Panc1 (cell line): ENCODE results near the gene SPDYC. TPM values are rescaled to one million over a fixed set of nuclear protein-coding genes. Genes with fewer than 3 reads are reported as not detected.

Source experiments
- ATAC-seq: fragments of 200-7000 bp; cut with Tn5 transposase; 2 replicates; pipeline ENCODE4 v1.9.1; 2020; ENCODE audit warnings: mild to moderate bottlenecking, moderate library complexity
- BruUV-seq: library from RNA; stranded (reverse); fragments of 400-500 nt; replicated peaks from 2 replicates; lab custom pipeline; 2021; lab: Mats Ljungman, UMichigan
- CTCF ChIA-PET: fragments of 300-600 bp; sonication (Branson Sonifier 250); formaldehyde crosslinking; loops from one replicate; lab custom pipeline; 2022; ENCODE audit warnings: antibody characterized with exemption; lab: Charles Lee
- POLR2A ChIA-PET: fragments of 300-600 bp; sonication (Branson Sonifier 250); formaldehyde crosslinking; loops from one replicate; lab custom pipeline; 2022; ENCODE audit warnings: antibody characterized with exemption; lab: Charles Lee
- DNase-seq: peaks from one replicate; pipeline ENCODE4 v3.0.0-alpha.2; 2010; ENCODE audit warnings: low read depth, low spot score
- H3K27ac ChIP-seq: 2 replicates; pipeline ENCODE4 v1.5.1; 2011; ENCODE audit warnings: mild to moderate bottlenecking, low read length, inconsistent platforms
- H3K27me3 ChIP-seq: fragments of 200-500 bp; sonication (Bioruptor generic); 2 replicates; pipeline ENCODE4 v1.6.0; 2014; ENCODE audit warnings: low read length, inconsistent platforms; ENCODE audit not compliant: control insufficient read depth, insufficient read depth
- H3K36me3 ChIP-seq: fragments of 200-500 bp; sonication (Bioruptor generic); 2 replicates; pipeline ENCODE4 v1.5.1; 2014; ENCODE audit warnings: inconsistent platforms, mild to moderate bottlenecking, low read length, moderate library complexity; ENCODE audit not compliant: control insufficient read depth, insufficient read depth
- H3K4me1 ChIP-seq: 2 replicates; pipeline ENCODE4 v1.5.1; 2011; ENCODE audit warnings: inconsistent platforms, mild to moderate bottlenecking, low read length, moderate library complexity; ENCODE audit not compliant: control insufficient read depth, insufficient read depth
- H3K4me3 ChIP-seq, 2 experiments: 2 replicates each; pipeline ENCODE4 v1.5.1; 2011 to 2012; ENCODE audit warnings: low read depth in 2 of 2, low read length in 2 of 2, mild to moderate bottlenecking in 2 of 2, inconsistent platforms in 1 of 2, moderate library complexity in 1 of 2
- H3K9me3 ChIP-seq: fragments of 200-500 bp; sonication (Bioruptor generic); 2 replicates; pipeline ENCODE4 v1.5.1; 2014; ENCODE audit warnings: low read depth, mild to moderate bottlenecking, inconsistent platforms, low read length, moderate library complexity; ENCODE audit not compliant: control insufficient read depth, insufficient read depth
- POLR2AphosphoS5 ChIP-seq: IDR thresholded peaks from 2 replicates; pipeline ENCODE4 v1.6.1; 2012; ENCODE audit warnings: mild to moderate bottlenecking, low read depth, low read length, moderate library complexity
- REST ChIP-seq, 2 experiments: IDR thresholded peaks; 2 replicates each; pipeline ENCODE4 v1.6.1; 2011 to 2012; ENCODE audit warnings: low read depth in 2 of 2, control low read depth in 1 of 2, low read length in 1 of 2, mild to moderate bottlenecking in 1 of 2, moderate library complexity in 1 of 2; ENCODE audit not compliant: insufficient read depth in 1 of 2
- SIN3A ChIP-seq: IDR thresholded peaks from 2 replicates; pipeline ENCODE4 v1.6.1; 2012; ENCODE audit warnings: low read depth, mild to moderate bottlenecking, low read length, moderate library complexity, borderline replicate concordance; ENCODE audit not compliant: insufficient read depth
- TCF7L2 ChIP-seq: IDR thresholded peaks from 2 replicates; pipeline ENCODE4 v1.6.1; 2011; ENCODE audit warnings: mild to moderate bottlenecking, low read depth, low read length, inconsistent platforms
- in situ Hi-C: cut with HindIII; loops from 2 replicates; pipeline ENCODE4 v1.10.0; 2016; ENCODE audit warnings: low sequenced_read_pairs, low pct_unique_long_range_greater_than_20kb
- intact Hi-C: fragments of 100-400 bp; cut with micrococcal nuclease; formaldehyde crosslinking; loops from one replicate; pipeline ENCODE4 v1.10.0; 2022; ENCODE audit not compliant: unreplicated experiment
- total RNA-seq: library from RNA; stranded (reverse); gene quantifications from one replicate; pipeline ENCODE4 v1.2.1, GENCODE V29; 2021; ENCODE audit not compliant: unreplicated experiment
- TF ChIP-seq, protein P1 (sequence below): fragments of 450-650 bp; IDR thresholded peaks from 2 replicates; pipeline ENCODE4 v1.5.1; 2017; ENCODE audit warnings: mild to moderate bottlenecking

The SPDYC gene
- total RNA-seq, 1 experiment from 2014 or later = not detected

- Histone ChIP-seq H3K27ac (no peak overlapping the region), H3K36me3 (peaks cover 6% of the 10 kb centered on the region), H3K9me3 (no peaks in the 10 kb centered on the region), H3K4me3 (no peak overlapping the region), H3K27me3 (no peaks in the 10 kb centered on the region), H3K4me1 (peaks cover 8% of the 10 kb centered on the region; the same call in 1 of the 2 replicates)
- DNase-seq (no peak), ATAC-seq (no peak)
- in situ Hi-C loops = no loop called here
- no TSS peak for BruUV-seq
- TF ChIP-seq SIN3A = no peak
- TF ChIP-seq, protein P1, sequence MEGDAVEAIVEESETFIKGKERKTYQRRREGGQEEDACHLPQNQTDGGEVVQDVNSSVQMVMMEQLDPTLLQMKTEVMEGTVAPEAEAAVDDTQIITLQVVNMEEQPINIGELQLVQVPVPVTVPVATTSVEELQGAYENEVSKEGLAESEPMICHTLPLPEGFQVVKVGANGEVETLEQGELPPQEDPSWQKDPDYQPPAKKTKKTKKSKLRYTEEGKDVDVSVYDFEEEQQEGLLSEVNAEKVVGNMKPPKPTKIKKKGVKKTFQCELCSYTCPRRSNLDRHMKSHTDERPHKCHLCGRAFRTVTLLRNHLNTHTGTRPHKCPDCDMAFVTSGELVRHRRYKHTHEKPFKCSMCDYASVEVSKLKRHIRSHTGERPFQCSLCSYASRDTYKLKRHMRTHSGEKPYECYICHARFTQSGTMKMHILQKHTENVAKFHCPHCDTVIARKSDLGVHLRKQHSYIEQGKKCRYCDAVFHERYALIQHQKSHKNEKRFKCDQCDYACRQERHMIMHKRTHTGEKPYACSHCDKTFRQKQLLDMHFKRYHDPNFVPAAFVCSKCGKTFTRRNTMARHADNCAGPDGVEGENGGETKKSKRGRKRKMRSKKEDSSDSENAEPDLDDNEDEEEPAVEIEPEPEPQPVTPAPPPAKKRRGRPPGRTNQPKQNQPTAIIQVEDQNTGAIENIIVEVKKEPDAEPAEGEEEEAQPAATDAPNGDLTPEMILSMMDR = no peak
- TF ChIP-seq REST (IDR thresholded peaks at IDR 0.05; ENCODE audit: insufficient read depth in 1 of 2, low read depth in 2 of 2, low read length in 1 of 2) = no peak
- no peak for TF ChIP-seq TCF7L2
- intact Hi-C loops = no loop called here
- POLR2A ChIA-PET = no interaction called here
- CTCF ChIA-PET = interaction anchor here (0.7 kb wide), 1 partner anchor 361 kb away, joined by 4 read pairs; no protein-coding TSS in a partner anchor
Measured at GRCh38 chr11:65208785-65209710, 39.0 kb downstream of the SPDYC start.

GRCh38 chr11:65209711-65210360 lies 39.8 kb downstream of the SPDYC start:
- H3K4me3 ChIP-seq = no peak overlapping the region
- CTCF ChIA-PET = interaction anchor here (0.8 kb wide), 1 partner anchor 16 kb away, joined by 4 read pairs; no protein-coding TSS in a partner anchor
- no peak overlapping the region for H3K27ac ChIP-seq
- no peak for TF ChIP-seq POLR2AphosphoS5
- TF ChIP-seq, protein P1 = no peak
- TF ChIP-seq SIN3A = no peak
- TF ChIP-seq TCF7L2 = no peak
- no peak for TF ChIP-seq REST (IDR thresholded peaks at IDR 0.05; ENCODE audit: insufficient read depth in 1 of 2, low read depth in 2 of 2, low read length in 1 of 2)
- DNase-seq (no peak), ATAC-seq (no peak)
- no peaks in the 10 kb centered on the region for H3K9me3 ChIP-seq
- H3K36me3 ChIP-seq = peaks cover 6% of the 10 kb centered on the region
- POLR2A ChIA-PET = no interaction called here
- H3K4me1 ChIP-seq = peaks cover 8% of the 10 kb centered on the region; the same call in 1 of the 2 replicates
- BruUV-seq = no TSS peak
- intact Hi-C loops (no loop called here), in situ Hi-C loops (no loop called here)
- no peaks in the 10 kb centered on the region for H3K27me3 ChIP-seq
